ENCODE data around the gene PTPRR. TPM values are rescaled to one million over a fixed set of nuclear protein-coding genes. Genes with fewer than 3 reads are reported as not detected.

PTPRR gene
- total and polyA plus RNA-seq, 12 donors = 0.11 to 3.7 (median 0.56) TPM; not detected in 1

- no peaks in the 10 kb centered on the region for H3K4me1 ChIP-seq (replicated peaks in 1 of 2)
- no peaks in the 10 kb centered on the region for H3K9me3 ChIP-seq (replicated peaks in 1 of 3)
- no peak overlapping the region for H3K27ac ChIP-seq
- DNase-seq = no peak
- 61 to 69% (median 62%) methylated on average over 6 to 8 of the region's 8 CpGs for WGBS, 4 donors
- no peak overlapping the region for H3K4me3 ChIP-seq
- TF ChIP-seq POLR2A (IDR thresholded peaks at IDR 0.05) (no peak), CTCF (IDR thresholded peaks at IDR 0.05) (no peak)
- intact Hi-C loops (cut with DNase I) = loop anchor here (5.0 to 10.0 kb wide), 5 partner anchors 123 to 850 kb away; no protein-coding TSS in a partner anchor
- no peaks in the 10 kb centered on the region for H3K36me3 ChIP-seq (replicated peaks in 1 of 2)
- no peaks in the 10 kb centered on the region for H3K27me3 ChIP-seq
These were observed 188.3 kb downstream of the PTPRR start for GRCh38 chr12:70732287-70732686.

- no peak overlapping the region for H3K27ac ChIP-seq
- H3K4me1 ChIP-seq (replicated peaks in 1 of 2) = no peaks in the 10 kb centered on the region
- intact Hi-C loops (cut with DNase I) = loop anchor here (5.0 to 10.0 kb wide), 5 partner anchors 124 to 848 kb away; no protein-coding TSS in a partner anchor
- no peaks in the 10 kb centered on the region for H3K36me3 ChIP-seq (replicated peaks in 1 of 2)
- no peaks in the 10 kb centered on the region for H3K9me3 ChIP-seq (replicated peaks in 1 of 3)
- H3K4me3 ChIP-seq = no peak overlapping the region
- DNase-seq = no peak
- no peaks in the 10 kb centered on the region for H3K27me3 ChIP-seq
- WGBS, 4 donors = 54 to 80% (median 72%) methylated on average over 2 of the region's 2 CpGs
- TF ChIP-seq CTCF (IDR thresholded peaks at IDR 0.05) (no peak), POLR2A (IDR thresholded peaks at IDR 0.05) (no peak)
These were observed 189.8 kb downstream of the PTPRR start for GRCh38 chr12:70730675-70731180.

GRCh38 chr12:70724444-70724843 is 196.1 kb downstream of the PTPRR start:
- WGBS, 4 donors = 76 to 88% (median 86%) methylated on average over 2 of the region's 2 CpGs
- Histone ChIP-seq H3K27me3 (no peaks in the 10 kb centered on the region), H3K36me3 (replicated peaks in 1 of 2) (no peaks in the 10 kb centered on the region), H3K4me3 (no peak overlapping the region), H3K9me3 (replicated peaks in 1 of 3) (no peaks in the 10 kb centered on the region), H3K4me1 (replicated peaks in 1 of 2) (no peaks in the 10 kb centered on the region), H3K27ac (peak overlapping the region in 1 of 5 donors; percentile 38)
- TF ChIP-seq POLR2A (IDR thresholded peaks at IDR 0.05) (no peak), CTCF (IDR thresholded peaks at IDR 0.05) (peak in 1 of 6 experiments; percentile 5)
- DNase-seq = no peak
- intact Hi-C loops (cut with DNase I) = loop anchor here in 1 of 2 donors (5.0 kb wide), 2 partner anchors 132 to 847 kb away; no protein-coding TSS in a partner anchor

GRCh38 chr12:70722584-70723343 is 197.8 kb downstream of the PTPRR start:
- intact Hi-C loops (cut with DNase I) = loop anchor here in 1 of 2 donors (5.0 kb wide), 2 partner anchors 130 to 845 kb away; no protein-coding TSS in a partner anchor
- H3K27me3 ChIP-seq = no peaks in the 10 kb centered on the region
- peak in 2 of 7 donors; percentile 27 to 62 for DNase-seq
- peak overlapping the region in 2 of 5 donors; percentile 33 to 59 for H3K27ac ChIP-seq
- H3K4me1 ChIP-seq (replicated peaks in 1 of 2) = no peaks in the 10 kb centered on the region
- no peak overlapping the region for H3K4me3 ChIP-seq
- H3K36me3 ChIP-seq (replicated peaks in 1 of 2) = no peaks in the 10 kb centered on the region
- no peak for TF ChIP-seq CTCF (IDR thresholded peaks at IDR 0.05)
- no peak for TF ChIP-seq POLR2A (IDR thresholded peaks at IDR 0.05)
- 52 to 57% (median 53%) methylated on average over 6 of the region's 6 CpGs for WGBS, 4 donors
- no peaks in the 10 kb centered on the region for H3K9me3 ChIP-seq (replicated peaks in 1 of 3)

All from adrenal gland (tissue), 12 donors.